GM18517 (cell line): Measurements from ENCODE around the gene UTS2.

Experiments used
- ATAC-seq: cut with Tn5 transposase; IDR thresholded peaks from one replicate; pipeline ENCODE4 v1.9.1; 2021; ENCODE audit warnings: mild to moderate bottlenecking, moderate library complexity; ENCODE audit not compliant: unreplicated experiment

The UTS2 gene

GRCh38 chr1:7813677-7814373 is 39.0 kb downstream of the UTS2 start:
- no peak for ATAC-seq

DNA sequence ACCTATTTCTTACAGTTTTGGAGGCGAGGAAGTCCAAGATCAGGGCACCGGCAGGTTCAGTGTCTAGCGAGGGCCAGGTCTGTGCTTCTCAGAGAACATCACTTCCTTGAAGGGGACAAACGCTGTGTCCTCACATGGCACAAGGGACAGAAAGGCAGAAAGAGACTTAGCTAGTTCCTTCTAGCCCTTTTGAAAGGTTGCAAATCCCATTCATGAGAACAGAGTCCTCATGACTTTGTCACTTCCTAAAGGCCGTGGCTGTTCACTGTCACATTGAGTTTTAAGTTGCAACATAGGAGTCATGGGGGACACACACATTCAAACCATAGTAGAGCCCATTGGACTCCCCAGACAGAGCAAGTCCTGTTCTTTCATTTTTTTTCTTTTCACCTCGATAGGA is 41.4 kb downstream of the UTS2 start:
- no peak for ATAC-seq

- ATAC-seq: no peak
These were observed 42.5 kb downstream of the UTS2 start for GRCh38 chr1:7810395-7810794.

- ATAC-seq: no peak
These were observed 43.1 kb downstream of the UTS2 start for GRCh38 chr1:7809742-7810141.

- no peak for ATAC-seq
These were observed 44.5 kb downstream of the UTS2 start for GRCh38 chr1:7808253-7808844.

GRCh38 chr1:7805460-7805859 is 47.4 kb downstream of the UTS2 start:
- no peak for ATAC-seq
